HG03460 (cell line): ENCODE measurements around the gene ARHGAP27.
"Not testable (repeated sequence)": the region's sequence is repeated elsewhere in the genome, so short reads cannot be mapped to it uniquely, and the experiment has no call there.

Experiments
- ATAC-seq: cut with Tn5 transposase; IDR thresholded peaks from one replicate; pipeline ENCODE4 v1.9.1; 2021; ENCODE audit not compliant: unreplicated experiment

ARHGAP27 gene, protein sequence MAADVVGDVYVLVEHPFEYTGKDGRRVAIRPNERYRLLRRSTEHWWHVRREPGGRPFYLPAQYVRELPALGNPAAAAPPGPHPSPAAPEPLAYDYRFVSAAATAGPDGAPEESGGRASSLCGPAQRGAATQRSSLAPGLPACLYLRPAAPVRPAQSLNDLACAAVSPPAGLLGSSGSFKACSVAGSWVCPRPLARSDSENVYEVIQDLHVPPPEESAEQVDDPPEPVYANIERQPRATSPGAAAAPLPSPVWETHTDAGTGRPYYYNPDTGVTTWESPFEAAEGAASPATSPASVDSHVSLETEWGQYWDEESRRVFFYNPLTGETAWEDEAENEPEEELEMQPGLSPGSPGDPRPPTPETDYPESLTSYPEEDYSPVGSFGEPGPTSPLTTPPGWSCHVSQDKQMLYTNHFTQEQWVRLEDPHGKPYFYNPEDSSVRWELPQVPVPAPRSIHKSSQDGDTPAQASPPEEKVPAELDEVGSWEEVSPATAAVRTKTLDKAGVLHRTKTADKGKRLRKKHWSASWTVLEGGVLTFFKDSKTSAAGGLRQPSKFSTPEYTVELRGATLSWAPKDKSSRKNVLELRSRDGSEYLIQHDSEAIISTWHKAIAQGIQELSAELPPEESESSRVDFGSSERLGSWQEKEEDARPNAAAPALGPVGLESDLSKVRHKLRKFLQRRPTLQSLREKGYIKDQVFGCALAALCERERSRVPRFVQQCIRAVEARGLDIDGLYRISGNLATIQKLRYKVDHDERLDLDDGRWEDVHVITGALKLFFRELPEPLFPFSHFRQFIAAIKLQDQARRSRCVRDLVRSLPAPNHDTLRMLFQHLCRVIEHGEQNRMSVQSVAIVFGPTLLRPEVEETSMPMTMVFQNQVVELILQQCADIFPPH

DNA sequence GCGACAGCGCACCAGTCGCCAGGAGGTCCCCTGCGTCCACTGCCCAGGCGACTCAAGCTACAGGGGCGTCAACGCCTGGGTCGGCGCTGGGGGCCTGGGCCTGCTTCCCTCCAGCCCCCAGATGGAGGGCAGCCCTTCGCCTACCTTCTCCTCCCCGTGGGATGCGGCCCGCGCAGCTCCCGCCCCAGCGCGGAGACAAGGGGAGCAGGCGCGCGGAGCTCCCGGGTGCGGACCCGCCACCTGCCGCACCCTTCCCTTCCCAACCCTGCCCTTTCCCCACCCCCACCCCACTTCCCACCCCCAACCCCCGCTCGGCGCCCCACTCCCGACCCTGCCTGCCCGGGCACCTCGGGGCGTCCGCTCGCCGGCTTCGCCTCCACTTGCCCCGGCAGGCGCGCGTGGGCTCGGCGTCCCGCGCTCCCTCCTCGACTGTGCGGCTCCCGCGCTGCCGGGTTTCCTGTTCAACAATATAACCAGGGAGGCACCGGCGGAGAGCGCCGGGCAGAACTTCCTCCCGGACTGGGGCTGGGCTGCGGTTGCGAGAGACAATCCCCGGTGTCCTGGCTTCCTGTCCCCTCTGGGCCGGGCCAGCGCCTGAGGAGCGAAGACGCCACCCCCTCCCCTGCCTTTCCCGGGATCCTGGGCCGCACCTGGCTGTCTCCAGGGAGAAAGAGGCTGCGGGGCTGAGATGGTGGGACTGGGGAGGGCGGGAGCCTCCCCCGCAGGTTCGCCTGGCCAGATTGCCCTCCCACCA lies at the start of gene ARHGAP27:
ARHGAP27 (minus strand) TSS at position 466 of the 754 bp plus-strand sequence. CDS start 2,591 bp downstream, outside the sequence.
- no peak for ATAC-seq

DNA sequence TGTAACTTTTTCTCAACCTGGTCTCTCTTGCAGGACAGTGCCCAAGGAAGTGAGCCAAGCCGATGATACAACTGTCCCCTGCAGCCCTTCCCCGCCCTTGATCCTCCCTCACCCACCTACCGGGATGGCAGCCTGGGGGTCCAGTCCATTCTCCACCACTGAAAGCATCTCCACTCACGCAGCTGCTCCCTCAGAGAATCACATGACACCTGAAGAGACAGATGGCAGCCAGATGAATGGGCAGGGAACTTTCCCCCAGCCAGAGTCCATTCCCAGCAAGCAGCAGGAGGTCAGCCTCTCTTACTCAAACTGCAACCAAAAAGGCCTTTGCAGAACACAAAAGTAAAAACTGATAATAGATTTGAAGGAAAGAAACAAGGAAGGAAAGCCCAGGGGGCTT lies 49.6 kb upstream of the ARHGAP27 start:
- ATAC-seq: not testable (repeated sequence)

DNA sequence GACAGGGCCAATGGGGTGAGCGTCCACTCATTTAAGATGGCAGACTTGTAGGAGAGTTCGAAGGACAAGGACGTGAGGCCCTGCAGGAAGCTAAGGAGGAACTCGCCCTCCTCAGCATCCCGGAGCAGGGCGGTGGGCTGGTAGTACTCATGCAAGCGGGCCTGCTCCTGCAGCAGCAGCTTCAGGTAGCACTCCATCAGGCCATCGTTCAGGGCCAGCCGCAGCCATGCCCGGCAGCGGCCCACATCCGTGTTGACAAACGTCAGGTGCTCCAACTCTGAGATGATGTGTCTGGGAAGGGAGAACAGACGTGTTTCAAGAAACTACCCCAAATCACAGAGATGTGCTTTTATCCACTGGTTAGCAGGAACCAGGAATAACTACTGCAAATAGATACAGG lies 42.8 kb upstream of the ARHGAP27 start:
- ATAC-seq: not testable (repeated sequence)

- ATAC-seq: not testable (repeated sequence)
Observed at GRCh38 chr17:45472249-45472648, 39.6 kb upstream of the ARHGAP27 start.

DNA sequence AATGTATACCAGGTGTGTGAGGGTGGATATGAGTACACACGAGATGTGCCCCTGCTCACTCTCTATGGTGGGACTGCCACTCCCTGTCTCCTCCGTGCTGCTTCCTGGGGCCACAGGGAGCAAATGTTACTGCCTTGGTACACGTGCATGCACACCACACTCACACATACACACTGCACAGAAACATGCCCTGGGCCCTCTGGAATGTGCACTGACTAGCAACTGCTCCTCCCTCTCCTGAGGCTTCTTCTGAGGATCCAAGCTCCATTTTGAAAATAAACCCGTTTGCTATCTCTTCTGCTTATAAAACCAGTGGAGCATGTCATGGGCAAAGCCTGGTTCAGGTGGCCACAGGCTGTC lies 36.5 kb upstream of the ARHGAP27 start:
- ATAC-seq: not testable (repeated sequence)

GRCh38 chr17:45468293-45469203 lies 35.9 kb upstream of the ARHGAP27 start:
- not testable (repeated sequence) for ATAC-seq

GRCh38 chr17:45461524-45462327 lies 29.1 kb upstream of the ARHGAP27 start:
- peak; percentile 93 for ATAC-seq

DNA sequence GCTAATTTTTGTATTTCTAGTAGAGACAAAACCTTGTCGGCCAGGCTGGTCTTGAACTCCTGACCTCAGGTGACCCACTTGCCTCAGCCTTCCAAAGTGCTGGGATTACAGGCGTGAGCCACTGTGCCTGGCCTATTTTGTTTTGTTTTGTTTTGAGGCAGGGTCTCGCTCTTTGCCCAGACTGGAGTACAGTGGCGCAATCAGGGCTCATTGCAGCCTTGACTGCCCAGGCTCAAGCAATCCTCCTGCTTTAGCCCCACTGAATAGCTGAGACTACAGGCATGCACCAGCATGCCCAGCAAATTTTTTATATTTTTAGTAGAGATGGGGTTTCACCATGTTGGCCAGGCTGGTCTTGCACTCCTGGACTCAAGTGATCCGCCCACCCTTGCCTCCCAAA lies 27.8 kb upstream of the ARHGAP27 start:
- not testable (repeated sequence) for ATAC-seq

DNA sequence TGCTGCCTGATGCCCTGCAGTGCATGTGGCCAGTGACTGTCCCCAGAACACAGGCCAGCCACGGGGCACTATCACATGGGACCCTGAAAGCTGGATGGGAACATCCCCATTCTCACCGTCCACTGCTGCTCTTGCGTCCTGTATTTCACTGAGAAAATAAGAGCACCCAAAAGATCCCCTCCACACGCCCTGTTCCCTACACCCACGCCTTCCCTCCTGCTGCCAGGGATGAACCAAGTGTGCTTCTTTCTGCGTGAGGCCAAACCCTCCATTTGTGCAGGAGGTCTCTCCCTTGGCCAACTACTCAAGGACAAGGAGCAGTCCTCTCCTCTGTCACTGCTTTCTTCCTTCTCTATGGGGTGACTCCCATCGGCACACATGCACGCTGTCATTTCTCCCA lies 21.7 kb upstream of the ARHGAP27 start:
- ATAC-seq: not testable (repeated sequence)

DNA sequence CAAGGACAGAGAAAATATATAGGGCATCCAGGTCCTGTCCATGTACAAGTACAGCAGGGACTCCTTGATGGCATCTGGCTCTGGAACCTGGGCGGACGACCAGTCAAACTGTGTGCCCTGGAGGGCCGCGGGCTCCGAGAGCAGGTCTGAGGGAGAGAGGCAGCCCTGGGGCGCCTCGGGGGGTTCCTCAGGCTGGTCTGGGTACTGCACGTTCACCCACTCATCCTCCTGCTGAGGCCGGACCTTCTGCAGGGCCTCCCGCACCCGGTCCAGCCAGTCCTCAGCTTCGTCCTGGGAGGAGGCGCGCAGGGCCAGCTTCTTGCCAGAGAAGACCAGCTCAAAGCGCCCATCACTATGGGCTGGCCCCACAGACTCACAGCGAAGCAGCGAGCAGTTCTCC lies 21.1 kb upstream of the ARHGAP27 start:
- not testable (repeated sequence) for ATAC-seq

GRCh38 chr17:45453225-45453534 lies 20.5 kb upstream of the ARHGAP27 start:
- not testable (repeated sequence) for ATAC-seq

DNA sequence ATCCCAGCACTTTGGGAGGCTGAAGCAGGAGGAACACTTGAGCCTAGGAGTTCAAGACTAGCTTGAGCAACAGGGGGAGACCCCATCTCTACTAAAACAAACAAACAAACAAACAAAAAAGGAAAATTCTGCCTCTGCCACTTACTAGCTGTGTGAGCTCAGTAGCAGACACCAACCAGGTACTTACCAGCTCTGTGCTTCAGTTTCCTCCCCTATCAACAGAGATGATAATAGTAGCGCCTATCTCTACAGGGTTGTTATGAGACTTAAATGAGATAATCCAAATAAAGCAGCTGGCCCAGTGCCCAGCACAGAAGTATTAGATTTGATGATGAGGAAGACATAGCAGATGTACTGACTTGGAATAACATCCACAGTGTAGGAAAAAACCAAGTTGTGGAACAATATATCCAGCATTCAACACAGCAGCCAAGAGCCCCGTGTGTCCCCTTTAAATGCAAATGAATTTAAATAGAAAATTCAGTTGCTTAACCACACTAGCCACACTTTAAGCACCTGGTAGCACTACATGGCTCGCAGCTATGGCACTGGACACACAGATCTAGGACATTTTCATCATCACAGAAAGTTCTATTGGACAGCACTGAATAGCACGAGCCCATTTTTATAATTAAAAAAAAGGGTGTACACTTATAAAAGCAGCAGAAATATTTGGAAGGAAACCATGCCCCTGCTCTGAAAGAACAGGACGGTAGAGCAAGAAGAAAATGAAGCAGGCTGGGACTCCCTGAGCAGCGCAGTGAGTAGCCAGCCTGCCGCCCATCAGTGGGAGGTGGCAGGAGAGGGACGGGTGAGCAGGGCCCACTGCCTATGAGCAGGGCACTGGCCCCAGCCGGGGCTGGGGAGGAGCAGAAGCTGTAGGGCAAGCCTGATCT lies 19.9 kb upstream of the ARHGAP27 start:
- ATAC-seq: not testable (repeated sequence)

GRCh38 chr17:45451660-45452059 lies 19.0 kb upstream of the ARHGAP27 start:
- not testable (repeated sequence) for ATAC-seq

GRCh38 chr17:45451131-45451530 lies 18.5 kb upstream of the ARHGAP27 start:
- ATAC-seq: no peak

GRCh38 chr17:45449708-45450329 lies 17.1 kb upstream of the ARHGAP27 start:
- not testable (repeated sequence) for ATAC-seq

GRCh38 chr17:45449260-45449659 lies 16.6 kb upstream of the ARHGAP27 start:
- not testable (repeated sequence) for ATAC-seq

DNA sequence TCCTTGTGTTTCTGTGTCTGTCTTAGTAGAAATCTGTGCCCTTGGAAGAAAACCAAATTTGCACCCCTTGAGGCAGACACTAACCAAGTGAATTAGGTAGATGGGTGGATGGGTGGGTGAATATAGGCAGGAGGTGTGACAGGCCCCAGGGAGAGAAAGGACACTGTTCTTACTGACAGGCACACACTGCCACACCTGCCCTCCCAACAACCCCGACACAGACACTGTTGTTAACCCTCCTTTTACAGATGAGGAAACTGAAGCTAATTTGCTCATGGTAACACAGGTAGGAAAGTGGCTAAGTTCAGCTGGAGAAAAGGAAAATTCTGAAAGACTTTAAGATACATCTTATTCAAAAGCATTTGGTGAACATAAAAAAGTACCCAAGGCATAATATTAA lies 15.8 kb upstream of the ARHGAP27 start:
- not testable (repeated sequence) for ATAC-seq

DNA sequence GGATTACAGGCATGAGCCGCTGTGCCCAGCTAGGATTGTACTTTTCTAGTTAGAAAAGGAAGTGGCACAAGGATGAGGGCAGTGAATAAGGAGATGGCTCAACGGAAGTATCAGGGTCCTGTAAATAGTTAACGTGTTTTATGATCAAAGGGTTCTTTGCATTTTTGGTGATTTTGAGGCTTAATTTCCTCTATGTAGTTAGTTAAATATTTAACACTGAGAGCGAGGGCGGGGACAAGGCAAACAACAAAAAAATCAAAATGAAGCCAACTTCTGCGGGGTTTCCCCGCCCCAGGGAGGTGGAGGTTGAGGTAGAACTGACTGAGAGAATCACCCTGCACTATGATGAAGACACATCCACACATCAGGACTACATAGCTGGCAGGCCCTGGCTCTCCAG lies 15.4 kb upstream of the ARHGAP27 start:
- ATAC-seq: not testable (repeated sequence)
